Chondrocyte (in vitro differentiated cells): ENCODE measurements around the gene CCL2. TPM values are rescaled to one million over a fixed set of nuclear protein-coding genes. Genes with fewer than 3 reads are reported as not detected.

Experiments used
- DNase-seq: peaks from one replicate; pipeline ENCODE4 v3.0.0; 2021; ENCODE audit warnings: mixed read lengths, low spot score
- H3K27ac Mint-ChIP-seq: one replicate; pipeline ENCODE4 v1.8.0; 2021; ENCODE audit warnings: mild to moderate bottlenecking, moderate library complexity, mixed read lengths; ENCODE audit not compliant: unreplicated experiment
- H3K27me3 Mint-ChIP-seq: 2 replicates; pipeline ENCODE4 v1.8.0; 2021; ENCODE audit warnings: low read depth, mixed read lengths
- H3K36me3 Mint-ChIP-seq: 2 replicates; pipeline ENCODE4 v1.8.0; 2021; ENCODE audit warnings: low read depth, mixed read lengths
- H3K4me1 Mint-ChIP-seq: 2 replicates; pipeline ENCODE4 v1.8.0; 2021; ENCODE audit warnings: low read depth, mild to moderate bottlenecking, mixed read lengths
- H3K4me3 Mint-ChIP-seq: one replicate; pipeline ENCODE4 v1.8.0; 2021; ENCODE audit warnings: mild to moderate bottlenecking, moderate library complexity, mixed read lengths; ENCODE audit not compliant: unreplicated experiment
- H3K9me3 Mint-ChIP-seq: 2 replicates; pipeline ENCODE4 v1.8.0; 2021; ENCODE audit warnings: low read depth, mixed read lengths
- CTCF ChIP-seq: fragments of 200-600 bp; sonication (generic); IDR thresholded peaks from 2 replicates; pipeline ENCODE4 v1.5.0; 2021; ENCODE audit warnings: antibody characterized with exemption, mild to moderate bottlenecking, moderate library complexity
- total RNA-seq: library from RNA; stranded (reverse); gene quantifications from 3 replicates; pipeline ENCODE4 v1.2.1, GENCODE V29; 2021

The CCL2 gene
- total RNA-seq, 1 donor from 2014 or later = 36.6 TPM

GRCh38 chr17:34261568-34262337 is 6.7 kb downstream of the CCL2 start:
- no peaks in the 10 kb centered on the region for H3K36me3 Mint-ChIP-seq
- H3K4me3 Mint-ChIP-seq = no peak overlapping the region
- no peak for DNase-seq
- H3K4me1 Mint-ChIP-seq = peaks cover 19% of the 10 kb centered on the region
- peaks cover 12% of the 10 kb centered on the region for H3K27me3 Mint-ChIP-seq
- TF ChIP-seq CTCF = no peak
- no peak overlapping the region for H3K27ac Mint-ChIP-seq
- H3K9me3 Mint-ChIP-seq = no peaks in the 10 kb centered on the region

- DNase-seq = no peak
- Mint-ChIP-seq H3K36me3 (no peaks in the 10 kb centered on the region), H3K27ac (no peak overlapping the region), H3K9me3 (no peaks in the 10 kb centered on the region), H3K4me1 (no peaks in the 10 kb centered on the region), H3K4me3 (no peak overlapping the region), H3K27me3 (peaks cover 17% of the 10 kb centered on the region)
- TF ChIP-seq CTCF = no peak
Measured at GRCh38 chr17:34265711-34266110, 10.6 kb downstream of the CCL2 start.

- no peaks in the 10 kb centered on the region for H3K4me1 Mint-ChIP-seq
- no peak within 1 kb of the TSS for H3K4me3 Mint-ChIP-seq
- DNase-seq = no peak
- peaks cover 26% of the 10 kb centered on the region for H3K27me3 Mint-ChIP-seq
- no peak within 1 kb of the TSS for H3K27ac Mint-ChIP-seq
- no peaks in the 10 kb centered on the region for H3K9me3 Mint-ChIP-seq
- no peak for TF ChIP-seq CTCF
- no peaks in the 10 kb centered on the region for H3K36me3 Mint-ChIP-seq
Measured at GRCh38 chr17:34269969-34270368, 14.9 kb downstream of the CCL2 start, which contains the start of gene CCL7. TSS of gene CCL7 (plus strand) at chr17:34270221. CDS start at chr17:34270291, 70 bp downstream.

- peaks cover 5% of the 10 kb centered on the region for H3K4me1 Mint-ChIP-seq
- peaks cover 32% of the 10 kb centered on the region for H3K27me3 Mint-ChIP-seq
- no peak for TF ChIP-seq CTCF
- DNase-seq = no peak
- H3K27ac Mint-ChIP-seq = no peak overlapping the region
- peaks cover 5% of the 10 kb centered on the region for H3K9me3 Mint-ChIP-seq
- no peak overlapping the region for H3K4me3 Mint-ChIP-seq
- H3K36me3 Mint-ChIP-seq = peaks cover 3% of the 10 kb centered on the region
Measured at GRCh38 chr17:34275881-34276280, 20.8 kb downstream of the CCL2 start.

- no peak for DNase-seq
- H3K36me3 Mint-ChIP-seq = peaks cover 3% of the 10 kb centered on the region
- H3K27me3 Mint-ChIP-seq = peaks cover 32% of the 10 kb centered on the region
- no peak overlapping the region for H3K27ac Mint-ChIP-seq
- TF ChIP-seq CTCF = no peak
- no peak overlapping the region for H3K4me3 Mint-ChIP-seq
- peaks cover 5% of the 10 kb centered on the region for H3K9me3 Mint-ChIP-seq
- H3K4me1 Mint-ChIP-seq = peaks cover 5% of the 10 kb centered on the region
Measured at GRCh38 chr17:34276826-34277225, 21.7 kb downstream of the CCL2 start.
